Left ventricle myocardium inferior (tissue), 1 donor: ENCODE data around the gene NOD1. TPM values are rescaled to one million over a fixed set of nuclear protein-coding genes. Genes with fewer than 3 reads are reported as not detected.

Experiments used
- DNase-seq: peaks from one replicate; pipeline ENCODE4 v3.0.0-alpha.2; 2020
- H3K27ac ChIP-seq: fragments of 200-600 bp; replicated peaks from 2 replicates; pipeline ENCODE4 v1.8.0; 2021
- H3K27me3 ChIP-seq: fragments of 200-600 bp; 2 replicates; pipeline ENCODE4 v1.8.0; 2021; ENCODE audit warnings: low read depth
- H3K36me3 ChIP-seq: fragments of 200-600 bp; 2 replicates; pipeline ENCODE4 v1.8.0; 2021
- H3K4me1 ChIP-seq: fragments of 200-600 bp; 2 replicates; pipeline ENCODE4 v1.8.0; 2021
- H3K4me3 ChIP-seq: fragments of 200-600 bp; 2 replicates; pipeline ENCODE4 v1.8.0; 2021; ENCODE audit warnings: mild to moderate bottlenecking, moderate library complexity
- H3K9me3 ChIP-seq: fragments of 200-600 bp; replicated peaks from 2 replicates; pipeline ENCODE4 v1.8.0; 2021
- CTCF ChIP-seq: fragments of 200-600 bp; IDR thresholded peaks from 2 replicates; pipeline ENCODE4 v1.8.0; 2021; ENCODE audit warnings: antibody characterized with exemption, mild to moderate bottlenecking, borderline replicate concordance
- intact Hi-C: fragments of 100-400 bp; cut with micrococcal nuclease; formaldehyde crosslinking; loops from one replicate; pipeline ENCODE4 v1.11.0; 2022
- total RNA-seq: library from RNA; stranded (reverse); fragmentation: NEBNext Ultra II Directional; extraction: Animal tissue kit (Norgen Biotek cat#: 25700); gene quantifications from one replicate; pipeline ENCODE4 v1.2.1, GENCODE V29; 2021
- donor health status: DM: no; HTN: yes; CAD: no; lungs with severe emphysema.

The NOD1 gene
- total RNA-seq, 1 donor from 2014 or later = 7.0 TPM

GRCh38 chr7:30450240-30450982, 28.2 kb downstream of the NOD1 start:
- Histone ChIP-seq H3K4me3 (no peak overlapping the region), H3K27me3 (no peaks in the 10 kb centered on the region), H3K27ac (no peak overlapping the region), H3K4me1 (peaks cover 51% of the 10 kb centered on the region), H3K36me3 (peaks cover 96% of the 10 kb centered on the region), H3K9me3 (no peaks in the 10 kb centered on the region)
- intact Hi-C loops = no loop called here
- no peak for TF ChIP-seq CTCF
- DNase-seq = no peak

- intact Hi-C loops = no loop called here
- no peaks in the 10 kb centered on the region for H3K9me3 ChIP-seq
- TF ChIP-seq CTCF = no peak
- no peak overlapping the region for H3K4me3 ChIP-seq
- H3K27me3 ChIP-seq = no peaks in the 10 kb centered on the region
- peaks cover 42% of the 10 kb centered on the region for H3K4me1 ChIP-seq
- peak overlapping the region; percentile 74 for H3K27ac ChIP-seq
- DNase-seq = no peak
- H3K36me3 ChIP-seq = peaks cover 81% of the 10 kb centered on the region
These were observed 30.0 kb downstream of the NOD1 start for GRCh38 chr7:30448461-30449189.

GRCh38 chr7:30447466-30447865, 31.1 kb downstream of the NOD1 start:
- Histone ChIP-seq H3K27me3 (no peaks in the 10 kb centered on the region), H3K27ac (no peak overlapping the region), H3K9me3 (no peaks in the 10 kb centered on the region), H3K4me1 (peaks cover 36% of the 10 kb centered on the region), H3K4me3 (no peak overlapping the region), H3K36me3 (peaks cover 70% of the 10 kb centered on the region)
- intact Hi-C loops = no loop called here
- no peak for TF ChIP-seq CTCF
- DNase-seq = no peak

GRCh38 chr7:30446266-30446665, 32.3 kb downstream of the NOD1 start:
- DNase-seq = no peak
- H3K27me3 ChIP-seq = no peaks in the 10 kb centered on the region
- H3K4me3 ChIP-seq = no peak overlapping the region
- peaks cover 58% of the 10 kb centered on the region for H3K36me3 ChIP-seq
- intact Hi-C loops = no loop called here
- no peak for TF ChIP-seq CTCF
- H3K4me1 ChIP-seq = peaks cover 36% of the 10 kb centered on the region
- no peak overlapping the region for H3K27ac ChIP-seq
- no peaks in the 10 kb centered on the region for H3K9me3 ChIP-seq

GRCh38 chr7:30445770-30446169, 32.8 kb downstream of the NOD1 start:
- H3K4me3 ChIP-seq = no peak overlapping the region
- H3K27me3 ChIP-seq = no peaks in the 10 kb centered on the region
- H3K36me3 ChIP-seq = peaks cover 53% of the 10 kb centered on the region
- peaks cover 36% of the 10 kb centered on the region for H3K4me1 ChIP-seq
- peak; percentile 76 for DNase-seq
- intact Hi-C loops = no loop called here
- TF ChIP-seq CTCF = peak; percentile 40
- H3K9me3 ChIP-seq = no peaks in the 10 kb centered on the region
- H3K27ac ChIP-seq = no peak overlapping the region
